ENCODE data around the gene NECAB2. TPM values are rescaled to one million over a fixed set of nuclear protein-coding genes. Genes with fewer than 3 reads are reported as not detected.

The NECAB2 gene
- total RNA-seq, 2 experiments from 2014 or later: not detected

GRCh38 chr16:83951544-83951943 is 16.5 kb upstream of the NECAB2 start:
- no peak overlapping the region for H3K4me3 Mint-ChIP-seq
- intact Hi-C loops (cut with DNase I, micrococcal nuclease): no loop called here
- ChIA-PET POLR2A (no interaction called here), CTCF (no interaction called here)
- Histone ChIP-seq H3K27ac (ENCODE audit: low read depth in 1 of 2, low read length in 2 of 2) (no peak overlapping the region), H3K9me3 (ENCODE audit: control insufficient read depth in 1 of 2, insufficient read depth in 1 of 2, low read length in 2 of 2) (peaks cover 0 to 18% of the 10 kb centered on the region in 2 experiments), H3K36me3 (ENCODE audit: insufficient read depth, low read length) (no peaks in the 10 kb centered on the region), H3K27me3 (ENCODE audit: control insufficient read depth in 1 of 2, insufficient read depth in 2 of 2, low read length in 2 of 2) (peaks cover 36 to 39% of the 10 kb centered on the region in 2 experiments), H3K4me1 (ENCODE audit: insufficient read depth, low read length) (peaks cover 13% of the 10 kb centered on the region), H3K4me3 (ENCODE audit: low read length) (no peak overlapping the region)
- H3K27ac Mint-ChIP-seq: no peak overlapping the region
- H3K27me3 Mint-ChIP-seq: peaks cover 29% of the 10 kb centered on the region
- no peaks in the 10 kb centered on the region for H3K36me3 Mint-ChIP-seq (ENCODE audit: low read depth)
- DNase-seq (no peak), ATAC-seq (ENCODE audit: poor library complexity) (no peak)
- no peak for TF ChIP-seq CTCF (IDR thresholded peaks at IDR 0.05)
- H3K9me3 Mint-ChIP-seq: no peaks in the 10 kb centered on the region
- peaks cover 12% of the 10 kb centered on the region for H3K4me1 Mint-ChIP-seq (ENCODE audit: low read depth)

GRCh38 chr16:83952587-83952939 is 15.5 kb upstream of the NECAB2 start:
- H3K9me3 Mint-ChIP-seq: no peaks in the 10 kb centered on the region
- no peaks in the 10 kb centered on the region for H3K36me3 Mint-ChIP-seq (ENCODE audit: low read depth)
- Histone ChIP-seq H3K4me1 (ENCODE audit: insufficient read depth, low read length) (peaks cover 17% of the 10 kb centered on the region), H3K4me3 (ENCODE audit: low read length) (no peak overlapping the region), H3K27me3 (ENCODE audit: control insufficient read depth in 1 of 2, insufficient read depth in 2 of 2, low read length in 2 of 2) (peaks cover 36 to 39% of the 10 kb centered on the region in 2 experiments), H3K27ac (ENCODE audit: low read depth in 1 of 2, low read length in 2 of 2) (no peak overlapping the region), H3K36me3 (ENCODE audit: insufficient read depth, low read length) (no peaks in the 10 kb centered on the region), H3K9me3 (ENCODE audit: control insufficient read depth in 1 of 2, insufficient read depth in 1 of 2, low read length in 2 of 2) (peaks cover 0 to 19% of the 10 kb centered on the region in 2 experiments)
- peaks cover 12% of the 10 kb centered on the region for H3K4me1 Mint-ChIP-seq (ENCODE audit: low read depth)
- CTCF ChIA-PET: no interaction called here
- H3K27ac Mint-ChIP-seq: no peak overlapping the region
- POLR2A ChIA-PET: no interaction called here
- peaks cover 33% of the 10 kb centered on the region for H3K27me3 Mint-ChIP-seq
- no peak overlapping the region for H3K4me3 Mint-ChIP-seq
- DNase-seq (no peak), ATAC-seq (ENCODE audit: poor library complexity) (no peak)
- no peak for TF ChIP-seq CTCF (IDR thresholded peaks at IDR 0.05)
- intact Hi-C loops (cut with DNase I, micrococcal nuclease): no loop called here

- peak within 1 kb of the TSS; percentile 19 for H3K4me3 ChIP-seq (ENCODE audit: low read length)
- H3K27me3 Mint-ChIP-seq: peaks cover 33% of the 10 kb centered on the region
- no peak for TF ChIP-seq CTCF (IDR thresholded peaks at IDR 0.05)
- no peak within 1 kb of the TSS for H3K27ac Mint-ChIP-seq
- peaks cover 17% of the 10 kb centered on the region for H3K4me1 ChIP-seq (ENCODE audit: insufficient read depth, low read length)
- no peaks in the 10 kb centered on the region for H3K9me3 Mint-ChIP-seq
- peaks cover 36 to 39% of the 10 kb centered on the region in 2 experiments for H3K27me3 ChIP-seq (ENCODE audit: control insufficient read depth in 1 of 2, insufficient read depth in 2 of 2, low read length in 2 of 2)
- intact Hi-C loops (cut with DNase I, micrococcal nuclease): no loop called here
- H3K4me1 Mint-ChIP-seq (ENCODE audit: low read depth): peaks cover 12% of the 10 kb centered on the region
- no peaks in the 10 kb centered on the region for H3K36me3 ChIP-seq (ENCODE audit: insufficient read depth, low read length)
- no peak within 1 kb of the TSS for H3K27ac ChIP-seq (ENCODE audit: low read depth in 1 of 2, low read length in 2 of 2)
- ChIA-PET POLR2A (no interaction called here), CTCF (no interaction called here)
- H3K36me3 Mint-ChIP-seq (ENCODE audit: low read depth): no peaks in the 10 kb centered on the region
- DNase-seq (peak; percentile 2 to 74 (median 42)), ATAC-seq (ENCODE audit: poor library complexity) (peak; percentile 73)
- peaks cover 0 to 19% of the 10 kb centered on the region in 2 experiments for H3K9me3 ChIP-seq (ENCODE audit: control insufficient read depth in 1 of 2, insufficient read depth in 1 of 2, low read length in 2 of 2)
- H3K4me3 Mint-ChIP-seq: peak within 1 kb of the TSS; percentile 62
Measured at GRCh38 chr16:83952940-83953795, 14.9 kb upstream of the NECAB2 start, which contains the start of gene OSGIN1. TSS of gene OSGIN1 (plus strand) at chr16:83953240. CDS start at chr16:83957672, 4,432 bp downstream.
